RCC 7860 (cell line): ENCODE data around the gene RPLP2.
A peak's percentile ranks its signal among the peaks of the same experiment; 100 is the strongest.

Experiments used
- DNase-seq: peaks from one replicate; pipeline ENCODE4 v3.0.0-alpha.2; 2015; ENCODE audit warnings: low spot score
- FAIRE-seq: peaks from 2 replicates; lab custom pipeline; 2012; peaks lifted over from hg19 to GRCh38; lab: Jason Lieb, UNC

RPLP2 gene

GRCh38 chr11:833114-833791, 23.5 kb downstream of the RPLP2 start:
- DNase-seq (no peak), FAIRE-seq (no peak)

- FAIRE-seq (peak; percentile 31), DNase-seq (no peak)
Observed at GRCh38 chr11:833849-834311, 24.1 kb downstream of the RPLP2 start.

GRCh38 chr11:834371-835316, 24.9 kb downstream of the RPLP2 start:
- DNase-seq: peak; percentile 97
- FAIRE-seq: peak; percentile 91

- FAIRE-seq: no peak
- DNase-seq: no peak
Observed at GRCh38 chr11:836274-836673, 26.5 kb downstream of the RPLP2 start.

- FAIRE-seq: no peak
- DNase-seq: no peak
Observed at GRCh38 chr11:836700-837099, 26.9 kb downstream of the RPLP2 start.

GRCh38 chr11:837189-837989, 27.6 kb downstream of the RPLP2 start:
- DNase-seq (no peak), FAIRE-seq (no peak)

DNA sequence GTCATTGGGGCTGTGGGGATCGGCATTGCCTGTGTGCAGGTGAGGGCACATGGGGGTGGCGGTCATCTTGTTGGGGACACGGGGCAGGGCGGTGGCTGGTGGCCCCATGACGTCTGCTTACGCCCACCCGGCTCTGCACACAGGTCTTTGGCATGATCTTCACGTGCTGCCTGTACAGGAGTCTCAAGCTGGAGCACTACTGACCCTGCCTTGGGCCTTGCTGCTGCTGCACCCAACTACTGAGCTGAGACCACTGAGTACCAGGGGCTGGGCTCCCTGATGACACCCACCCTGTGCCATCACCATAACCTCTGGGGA, 28.2 kb downstream of the RPLP2 start:
- DNase-seq (no peak), FAIRE-seq (no peak)

- DNase-seq: no peak
- FAIRE-seq: no peak
Observed at GRCh38 chr11:838441-839279, 28.9 kb downstream of the RPLP2 start.

DNA sequence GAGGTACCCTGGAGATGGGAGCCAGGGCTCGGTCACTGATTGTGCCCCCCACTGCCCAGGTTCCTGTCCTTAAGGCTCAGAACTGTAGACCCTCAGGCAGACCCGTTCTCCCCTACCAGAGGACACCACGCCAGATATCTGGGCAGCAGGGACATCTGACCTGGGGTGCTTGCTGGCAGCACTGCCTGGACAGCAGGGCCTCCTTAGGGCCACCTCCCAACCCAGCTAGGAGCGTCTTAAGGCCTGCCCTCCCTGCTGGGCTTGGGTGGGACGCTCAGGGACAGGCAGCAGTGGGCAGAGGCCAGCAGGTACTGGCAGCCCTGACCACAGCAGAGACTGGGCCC, 29.5 kb downstream of the RPLP2 start:
- DNase-seq: no peak
- no peak for FAIRE-seq

- no peak for DNase-seq
- no peak for FAIRE-seq
Observed at GRCh38 chr11:839875-840617, 30.3 kb downstream of the RPLP2 start.

DNA sequence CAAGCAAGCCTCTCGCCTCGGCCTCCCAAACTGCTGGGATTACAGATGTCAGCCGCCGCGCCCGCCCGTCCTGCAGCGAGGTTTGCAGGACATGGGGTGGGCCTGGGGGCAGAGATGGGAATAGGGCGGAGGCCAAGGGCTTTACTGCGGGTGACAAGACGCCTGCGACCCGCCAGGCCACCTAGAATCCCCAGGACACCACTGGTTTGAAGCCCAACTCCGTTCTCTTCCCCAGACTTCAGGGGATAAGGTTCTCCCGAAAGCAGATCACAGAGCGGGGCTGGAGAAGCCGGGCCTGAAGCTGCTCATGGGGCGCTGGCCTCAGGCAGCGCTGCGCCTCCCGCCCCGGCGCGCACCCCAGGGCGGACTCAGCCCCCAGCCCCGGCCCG, 32.2 kb downstream of the RPLP2 start:
- DNase-seq: no peak
- FAIRE-seq: no peak

- peak; percentile 73 for DNase-seq
Observed at GRCh38 chr11:842370-843002, 32.7 kb downstream of the RPLP2 start, which contains the start of the genes POLR2L and TSPAN4. Gene POLR2L, minus strand, starts transcription at chr11:842529. Its CDS starts 21 bp downstream, at chr11:842508. Gene TSPAN4, plus strand, starts transcription at chr11:842852. Its CDS starts 7,453 bp downstream, at chr11:850305.

DNA sequence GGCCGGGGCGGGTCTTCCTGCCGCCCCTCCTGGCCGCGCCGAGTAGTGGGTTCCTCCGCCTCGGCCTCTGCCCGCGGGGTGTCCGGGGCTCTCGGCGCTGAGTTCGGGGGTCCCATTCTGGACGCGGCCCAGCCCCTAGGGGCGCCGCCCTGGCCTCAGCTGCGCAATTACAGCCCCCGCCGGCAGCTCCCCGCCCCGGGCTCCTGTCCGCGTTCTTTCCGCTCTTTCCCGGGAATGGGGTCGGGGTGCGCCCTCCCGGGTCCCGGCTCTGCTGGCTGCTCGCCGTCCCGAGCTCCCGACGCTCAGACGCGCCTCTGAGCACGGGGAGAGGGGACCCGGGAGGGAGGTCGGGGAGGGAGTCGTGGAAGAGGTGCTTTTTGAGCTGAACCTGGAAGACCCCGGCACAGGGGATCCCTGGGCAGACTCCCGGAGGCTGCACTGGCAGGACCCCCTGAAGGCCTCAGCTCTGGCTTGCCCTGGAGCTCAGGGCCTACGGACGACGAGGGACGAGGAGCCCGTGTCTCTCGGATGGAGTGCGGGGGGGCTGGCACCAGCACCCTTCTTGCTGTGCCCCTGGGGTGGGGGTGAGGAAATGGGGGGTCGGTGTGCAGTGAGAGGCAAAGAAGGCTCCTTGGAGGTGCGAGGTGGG, 33.4 kb downstream of the RPLP2 start:
- DNase-seq (no peak), FAIRE-seq (no peak)

More at GRCh38 chr11:842370-843002, 32.7 kb downstream of the RPLP2 start, which contains the start of the genes POLR2L and TSPAN4:
- FAIRE-seq: no peak

- DNase-seq (peak; percentile 90), FAIRE-seq (peak; percentile 32)
Observed at GRCh38 chr11:843818-844692, 34.3 kb downstream of the RPLP2 start.

- DNase-seq (peak; percentile 75), FAIRE-seq (peak; percentile 34)
Observed at GRCh38 chr11:844693-845644, 35.2 kb downstream of the RPLP2 start.

DNA sequence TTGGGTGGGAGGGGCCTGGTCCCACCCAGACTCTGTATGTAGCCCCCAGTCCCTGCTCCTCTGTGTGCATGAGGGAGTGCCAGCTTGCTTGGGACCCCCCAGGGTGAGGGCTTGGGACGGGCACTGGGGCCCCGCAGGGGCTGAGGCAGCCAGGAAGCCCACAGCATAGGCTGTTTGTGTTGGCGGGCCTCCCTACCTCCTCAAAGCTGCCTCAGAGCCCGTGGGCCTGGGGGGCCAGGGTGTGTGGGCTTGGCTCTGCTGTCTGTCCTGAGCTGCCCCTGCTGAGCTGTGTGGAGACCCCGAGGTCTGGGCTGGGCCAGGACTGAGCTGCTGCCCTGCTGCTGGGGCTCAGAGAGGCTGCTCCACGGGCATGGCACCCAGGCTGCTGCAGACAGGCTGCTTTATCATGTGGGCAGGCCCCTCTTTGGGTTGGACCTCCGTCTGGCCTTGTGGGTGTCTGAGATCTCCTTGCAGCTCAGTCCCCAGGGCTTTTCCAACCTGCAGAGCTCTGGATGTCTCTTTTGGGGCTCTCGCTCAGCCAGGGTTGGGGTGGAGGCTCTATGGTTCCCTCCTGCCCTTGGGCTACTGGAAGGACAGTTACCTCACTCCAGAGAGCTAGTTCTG, 36.2 kb downstream of the RPLP2 start:
- FAIRE-seq: no peak
- DNase-seq: no peak
